DMS53 treated with DMSO at 0.1 percent for 48 hours (cell line): ENCODE results near the gene PTPN20.

Experiments
- DNase-seq: peaks from one replicate; lab custom pipeline; 2025; ENCODE audit not compliant: unreplicated experiment; lab: John Stamatoyannopoulos, UW

PTPN20 gene

DNA sequence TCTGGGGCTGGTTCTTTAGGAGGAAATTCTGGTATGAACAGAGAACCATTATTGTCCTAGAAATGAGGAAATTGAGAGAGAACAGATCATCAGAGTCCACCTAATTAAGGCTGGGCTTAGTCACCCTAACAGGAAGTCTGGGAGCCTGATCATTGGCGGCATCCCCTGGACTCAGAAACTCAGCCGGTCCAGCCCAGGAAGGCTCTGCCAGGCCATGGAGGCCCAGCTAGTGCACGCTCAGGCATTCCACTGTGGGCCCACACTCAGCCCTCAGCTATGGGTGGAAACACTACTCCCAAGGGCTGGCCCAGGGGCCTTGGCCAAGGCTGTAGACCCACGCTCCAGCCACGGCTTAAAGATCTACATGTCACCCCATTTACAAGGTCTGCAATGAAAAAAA, 109.2 kb downstream of the PTPN20 start:
- no peak for DNase-seq

DNA sequence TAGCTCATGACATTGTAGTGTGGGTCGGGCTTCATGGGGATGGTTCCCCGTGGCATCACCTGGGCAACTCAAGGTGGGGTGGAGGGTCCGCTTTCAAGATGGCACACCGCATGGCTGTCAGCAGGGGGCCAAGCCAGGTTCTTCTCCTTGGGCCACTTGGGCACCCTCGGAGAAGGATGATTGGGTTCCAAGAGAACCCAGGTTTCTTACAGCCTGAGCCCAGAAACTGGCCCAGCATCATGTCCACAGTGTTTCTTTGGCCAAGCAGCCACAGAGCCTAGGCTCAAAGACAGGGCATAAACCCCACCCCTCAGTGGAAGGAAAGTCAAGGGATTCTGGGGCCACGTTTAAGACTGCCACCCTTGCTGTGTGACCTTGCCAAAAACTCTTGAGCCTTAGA, 110.6 kb downstream of the PTPN20 start:
- no peak for DNase-seq

GRCh38 chr10:47022311-47023131, 111.3 kb downstream of the PTPN20 start:
- no peak for DNase-seq

- no peak for DNase-seq
These were observed 112.2 kb downstream of the PTPN20 start for GRCh38 chr10:47023237-47024045.

DNA sequence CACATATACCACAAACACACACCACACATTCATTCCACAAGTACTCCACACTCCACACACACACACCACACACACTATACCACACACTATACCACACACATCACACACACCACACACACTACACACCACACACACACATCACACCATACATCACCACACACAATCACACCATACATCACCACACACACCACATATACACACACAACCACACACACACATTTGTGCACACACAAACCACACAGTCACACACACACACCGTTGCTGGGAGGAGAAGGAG, 112.8 kb downstream of the PTPN20 start:
- DNase-seq: no peak

- peak; percentile 59 for DNase-seq
These were observed 113.4 kb downstream of the PTPN20 start for GRCh38 chr10:47024399-47025252.

DNA sequence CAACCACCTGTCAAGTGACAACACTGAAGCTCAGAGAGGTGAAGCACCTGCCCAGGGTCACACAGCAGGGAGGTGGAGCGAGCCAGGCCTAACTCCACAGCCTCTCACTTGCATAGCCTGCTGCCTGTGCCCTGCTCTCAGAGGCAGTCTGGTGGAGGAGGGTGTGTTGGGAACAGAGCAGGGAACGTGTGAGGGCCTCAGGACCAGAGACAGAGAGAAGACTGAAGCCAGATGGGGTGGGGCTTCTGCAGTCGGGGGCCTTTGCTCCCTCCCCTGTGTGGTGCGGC, 114.0 kb downstream of the PTPN20 start:
- DNase-seq: no peak

GRCh38 chr10:47025540-47026300, 114.5 kb downstream of the PTPN20 start:
- no peak for DNase-seq

- DNase-seq: no peak
These were observed 115.3 kb downstream of the PTPN20 start for GRCh38 chr10:47026301-47027107.

DNA sequence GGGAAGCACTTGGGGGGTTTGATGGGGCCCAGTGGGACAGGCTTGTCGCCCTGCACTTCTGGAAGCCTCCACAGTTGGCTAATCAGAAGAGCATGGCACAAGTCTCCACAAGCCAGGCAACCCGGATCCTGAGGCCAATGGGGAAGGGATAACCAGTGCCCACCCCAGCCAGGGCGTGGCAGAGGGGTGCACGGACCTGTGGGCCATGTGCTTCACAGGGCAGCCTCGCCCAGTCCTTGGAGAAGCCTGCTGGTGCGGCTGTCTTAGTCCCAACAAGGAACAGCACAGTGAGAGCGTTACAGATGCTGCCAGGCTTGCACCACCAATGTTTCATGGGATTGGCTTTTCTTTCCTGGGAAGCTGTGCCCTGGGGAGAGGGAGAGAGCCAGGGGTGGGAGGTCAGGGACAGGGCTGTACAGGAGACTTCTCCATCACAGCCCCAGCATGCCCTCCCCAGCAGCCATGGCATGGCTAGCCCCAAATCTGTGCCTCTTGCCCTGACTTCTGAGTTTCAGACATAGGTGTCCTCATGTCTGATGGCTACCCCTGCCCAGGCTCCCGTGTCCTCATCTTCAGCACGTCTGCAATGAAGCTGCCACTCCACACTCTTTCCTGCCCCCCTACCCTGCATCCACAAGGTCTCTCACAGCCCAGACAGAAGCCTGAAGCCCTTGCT, 116.0 kb downstream of the PTPN20 start:
- DNase-seq: no peak

- no peak for DNase-seq
These were observed 116.6 kb downstream of the PTPN20 start for GRCh38 chr10:47027784-47028260.

- no peak for DNase-seq
These were observed 117.2 kb downstream of the PTPN20 start for GRCh38 chr10:47028466-47028865.

DNA sequence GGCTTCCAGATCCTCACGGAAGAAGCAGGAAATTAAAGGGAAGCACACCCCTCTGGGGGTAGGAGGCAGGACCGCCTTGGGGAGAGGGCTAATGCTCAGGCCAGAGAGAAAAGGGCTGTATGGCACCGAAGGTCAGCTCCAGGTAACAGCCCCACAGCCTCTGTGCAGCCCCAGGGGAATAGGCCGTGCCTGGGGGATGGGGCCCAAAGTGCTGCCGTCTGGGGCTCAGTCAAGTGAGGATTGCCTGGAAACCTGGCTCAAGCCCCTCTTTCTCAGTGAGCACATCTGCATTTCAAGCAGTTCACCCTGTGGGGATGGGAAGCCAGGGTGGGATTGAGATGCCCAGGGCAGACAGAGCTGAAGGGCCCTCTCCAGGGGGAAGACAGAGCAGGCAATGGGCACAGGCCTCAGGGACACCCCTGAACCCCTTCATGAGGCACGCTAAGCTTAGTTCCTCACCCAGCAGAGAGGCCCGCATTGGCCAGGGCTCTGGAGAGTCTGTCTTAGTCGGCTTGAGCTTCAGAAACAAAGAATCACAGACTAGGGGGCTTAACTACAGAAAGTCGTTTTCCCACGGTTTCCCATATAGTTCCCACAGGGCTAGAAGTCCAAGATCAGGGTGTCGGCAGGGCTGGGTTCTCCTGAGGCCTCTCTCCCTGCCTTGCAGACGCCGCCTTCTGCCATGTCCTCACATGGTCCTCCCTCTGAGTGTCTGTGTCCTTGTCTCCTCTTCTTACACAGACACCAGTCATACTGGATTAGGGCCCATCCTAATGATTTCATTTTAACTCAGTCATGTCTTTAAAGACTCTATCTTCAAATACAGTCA, 118.2 kb downstream of the PTPN20 start:
- DNase-seq: no peak

DNA sequence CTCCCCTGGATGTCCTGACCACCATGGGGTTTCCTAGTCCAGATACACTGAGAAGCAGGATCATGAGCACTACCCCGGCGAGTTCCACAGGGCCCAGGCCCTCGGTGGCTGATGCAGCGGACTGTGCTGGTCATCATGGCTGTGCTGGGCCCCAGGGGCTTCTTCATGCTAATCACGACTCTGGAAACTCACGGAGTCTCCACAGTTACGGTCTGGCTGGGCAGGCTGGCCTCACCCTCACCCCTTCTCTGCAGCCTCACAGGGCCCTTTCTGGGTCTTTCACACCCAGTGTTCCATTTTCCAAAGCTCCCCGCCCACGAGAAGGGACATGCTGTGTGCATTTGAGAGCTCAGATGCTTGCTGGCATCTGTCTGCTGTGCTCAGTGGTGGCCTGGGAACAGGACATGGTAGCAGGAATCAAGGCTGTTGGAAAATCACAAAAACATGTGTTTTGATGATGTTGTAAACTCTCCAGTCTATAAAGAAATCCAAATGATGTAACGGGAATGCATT, 119.0 kb downstream of the PTPN20 start:
- DNase-seq: no peak

- no peak for DNase-seq
These were observed 120.1 kb downstream of the PTPN20 start for GRCh38 chr10:47031211-47031900.

DNA sequence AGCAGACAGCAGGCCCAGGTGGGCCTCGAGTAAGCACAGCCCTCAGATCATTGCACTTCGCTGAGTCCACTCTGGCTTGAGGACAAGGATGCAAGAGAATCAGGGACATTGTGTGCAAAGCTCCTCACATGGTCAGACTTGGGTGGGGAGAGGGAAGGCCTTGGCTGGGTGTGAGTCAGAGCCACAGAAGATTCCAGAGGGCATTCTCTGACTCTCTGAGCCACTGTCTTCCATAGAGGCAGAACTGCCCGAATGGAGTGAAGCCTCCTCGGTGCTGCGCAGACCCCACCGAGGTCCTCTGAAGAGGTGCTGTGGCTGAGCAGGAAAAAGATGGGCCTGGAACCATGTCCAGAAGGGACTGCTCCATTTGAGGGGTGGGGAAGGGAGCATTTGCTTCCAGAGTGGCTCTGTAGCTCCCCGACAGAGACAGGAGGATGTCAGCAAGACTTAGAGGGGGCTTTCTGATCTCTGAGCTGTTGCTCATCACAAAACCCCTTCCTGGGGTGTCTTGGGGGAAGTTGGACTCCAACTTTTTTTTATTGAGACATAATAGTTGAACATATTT, 120.8 kb downstream of the PTPN20 start:
- no peak for DNase-seq

DNA sequence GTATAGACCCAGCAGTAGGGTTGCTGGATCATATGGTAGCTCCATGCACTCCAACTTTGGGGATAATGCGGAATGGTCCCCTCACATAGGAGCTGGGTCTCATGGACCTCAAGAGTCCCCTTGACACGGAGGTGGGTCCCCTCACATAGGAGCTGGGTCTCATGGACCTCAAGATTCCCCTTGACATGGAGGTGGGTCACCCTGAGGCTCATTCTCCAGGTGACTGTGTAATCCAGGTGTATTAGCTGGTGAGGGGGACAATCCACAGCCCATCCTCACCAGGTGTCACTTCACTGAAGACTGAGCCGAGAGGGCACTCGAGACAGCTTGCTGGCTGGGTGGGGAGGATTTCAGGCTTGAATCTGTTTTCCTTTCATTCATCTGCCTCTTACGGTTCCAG, 121.9 kb downstream of the PTPN20 start:
- DNase-seq: no peak
